ENCODE measurements around the gene WDR33.
A peak's percentile ranks its signal among the peaks of the same experiment; 100 is the strongest.

The WDR33 gene

GRCh38 chr2:127857265-127857808, 46.4 kb upstream of the WDR33 start:
- H3K4me3 ChIP-seq (ENCODE audit: low read depth in 1 of 2, low read length in 2 of 2), result peak overlapping the region; percentile 48 to 79; a peak in 3 of 4 replicates
- ATAC-seq (ENCODE audit: insufficient read depth, low read depth) (peak; percentile 44), DNase-seq (peak; percentile 54)
- no peak for TF ChIP-seq EZH2 (IDR thresholded peaks at IDR 0.05; ENCODE audit: borderline replicate concordance, low read depth, low read length, severe bottlenecking)
- TF ChIP-seq, protein P1, sequence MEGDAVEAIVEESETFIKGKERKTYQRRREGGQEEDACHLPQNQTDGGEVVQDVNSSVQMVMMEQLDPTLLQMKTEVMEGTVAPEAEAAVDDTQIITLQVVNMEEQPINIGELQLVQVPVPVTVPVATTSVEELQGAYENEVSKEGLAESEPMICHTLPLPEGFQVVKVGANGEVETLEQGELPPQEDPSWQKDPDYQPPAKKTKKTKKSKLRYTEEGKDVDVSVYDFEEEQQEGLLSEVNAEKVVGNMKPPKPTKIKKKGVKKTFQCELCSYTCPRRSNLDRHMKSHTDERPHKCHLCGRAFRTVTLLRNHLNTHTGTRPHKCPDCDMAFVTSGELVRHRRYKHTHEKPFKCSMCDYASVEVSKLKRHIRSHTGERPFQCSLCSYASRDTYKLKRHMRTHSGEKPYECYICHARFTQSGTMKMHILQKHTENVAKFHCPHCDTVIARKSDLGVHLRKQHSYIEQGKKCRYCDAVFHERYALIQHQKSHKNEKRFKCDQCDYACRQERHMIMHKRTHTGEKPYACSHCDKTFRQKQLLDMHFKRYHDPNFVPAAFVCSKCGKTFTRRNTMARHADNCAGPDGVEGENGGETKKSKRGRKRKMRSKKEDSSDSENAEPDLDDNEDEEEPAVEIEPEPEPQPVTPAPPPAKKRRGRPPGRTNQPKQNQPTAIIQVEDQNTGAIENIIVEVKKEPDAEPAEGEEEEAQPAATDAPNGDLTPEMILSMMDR (IDR thresholded peaks at IDR 0.05; ENCODE audit: borderline replicate concordance, extremely low read depth, low read length, poor library complexity, severe bottlenecking), result no peak
- H2AFZ ChIP-seq (ENCODE audit: low read depth, low read length), result peak overlapping the region; percentile 82
- peaks cover 60% of the 10 kb centered on the region for H3K79me2 ChIP-seq (ENCODE audit: insufficient read depth, low read length)
- H3K9me3 ChIP-seq (ENCODE audit: insufficient read depth, low read length, severe bottlenecking), result no peaks in the 10 kb centered on the region
- peaks cover 42% of the 10 kb centered on the region for H4K20me1 ChIP-seq (ENCODE audit: insufficient read depth, low read length)
- peaks cover 49% of the 10 kb centered on the region for H3K4me1 ChIP-seq (ENCODE audit: insufficient read depth, low read length)
- H3K9ac ChIP-seq (ENCODE audit: low read depth, low read length), result peak overlapping the region; percentile 75
- no peaks in the 10 kb centered on the region for H3K27me3 ChIP-seq (ENCODE audit: insufficient read depth, low read length, poor library complexity)
- H3K36me3 ChIP-seq (ENCODE audit: insufficient read depth, low read length), result peaks cover 28% of the 10 kb centered on the region
- peak overlapping the region; percentile 89 for H3K4me2 ChIP-seq (ENCODE audit: insufficient read depth, low read length)
- peak overlapping the region; percentile 88 for H3K27ac ChIP-seq (ENCODE audit: low read length)

GRCh38 chr2:127853671-127854070, 42.7 kb upstream of the WDR33 start:
- Histone ChIP-seq H3K9me3 (ENCODE audit: insufficient read depth, low read length, severe bottlenecking) (no peaks in the 10 kb centered on the region), H3K9ac (ENCODE audit: low read depth, low read length) (no peak overlapping the region), H3K27ac (ENCODE audit: low read length) (no peak overlapping the region), H3K36me3 (ENCODE audit: insufficient read depth, low read length) (peaks cover 65% of the 10 kb centered on the region), H2AFZ (ENCODE audit: low read depth, low read length) (no peak overlapping the region), H3K79me2 (ENCODE audit: insufficient read depth, low read length) (peaks cover 95% of the 10 kb centered on the region), H4K20me1 (ENCODE audit: insufficient read depth, low read length) (peaks cover 69% of the 10 kb centered on the region), H3K4me1 (ENCODE audit: insufficient read depth, low read length) (peaks cover 46% of the 10 kb centered on the region), H3K4me3 (ENCODE audit: low read depth in 1 of 2, low read length in 2 of 2) (0 out of 4 replicates have a peak overlapping the region, but pooled peaks of 1 of the 2 experiments have one; percentile 5), H3K27me3 (ENCODE audit: insufficient read depth, low read length, poor library complexity) (no peaks in the 10 kb centered on the region), H3K4me2 (ENCODE audit: insufficient read depth, low read length) (peak overlapping the region; percentile 44; the same call in 1 of the 2 replicates)
- DNase-seq, result no peak
- no peak for ATAC-seq (ENCODE audit: insufficient read depth, low read depth)
- TF ChIP-seq EZH2 (IDR thresholded peaks at IDR 0.05; ENCODE audit: borderline replicate concordance, low read depth, low read length, severe bottlenecking), result no peak
- TF ChIP-seq, protein P1 (IDR thresholded peaks at IDR 0.05; ENCODE audit: borderline replicate concordance, extremely low read depth, low read length, poor library complexity, severe bottlenecking), result no peak

DNA sequence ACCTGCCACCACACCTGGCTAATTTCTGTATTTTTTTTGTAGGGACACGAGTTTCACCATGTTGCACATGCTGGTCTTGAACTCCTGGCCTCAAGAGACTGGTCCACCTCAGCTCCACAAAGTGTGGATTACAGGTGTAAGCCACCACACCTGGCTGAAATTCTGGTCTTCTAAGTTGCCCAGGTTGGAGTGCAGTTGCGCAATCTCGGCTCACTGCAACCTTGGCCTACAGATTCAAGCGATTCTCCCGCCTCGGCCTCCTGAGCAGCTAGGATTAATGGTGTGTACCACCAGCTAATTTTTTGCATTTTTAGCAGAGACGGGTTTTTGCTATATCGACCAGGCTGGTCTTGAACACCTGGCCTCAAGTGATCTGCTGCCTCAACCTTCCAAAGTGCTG, 41.4 kb upstream of the WDR33 start:
- Histone ChIP-seq H2AFZ (ENCODE audit: low read depth, low read length) (no peak overlapping the region), H3K4me1 (ENCODE audit: insufficient read depth, low read length) (peaks cover 40% of the 10 kb centered on the region), H4K20me1 (ENCODE audit: insufficient read depth, low read length) (peaks cover 69% of the 10 kb centered on the region), H3K27ac (ENCODE audit: low read length) (no peak overlapping the region), H3K36me3 (ENCODE audit: insufficient read depth, low read length) (peaks cover 78% of the 10 kb centered on the region), H3K79me2 (ENCODE audit: insufficient read depth, low read length) (peaks cover 90% of the 10 kb centered on the region), H3K9me3 (ENCODE audit: insufficient read depth, low read length, severe bottlenecking) (no peaks in the 10 kb centered on the region), H3K9ac (ENCODE audit: low read depth, low read length) (no peak overlapping the region), H3K27me3 (ENCODE audit: insufficient read depth, low read length, poor library complexity) (no peaks in the 10 kb centered on the region), H3K4me3 (ENCODE audit: low read depth in 1 of 2, low read length in 2 of 2) (no peak overlapping the region), H3K4me2 (ENCODE audit: insufficient read depth, low read length) (no peak overlapping the region)
- TF ChIP-seq, protein P1 (IDR thresholded peaks at IDR 0.05; ENCODE audit: borderline replicate concordance, extremely low read depth, low read length, poor library complexity, severe bottlenecking), result no peak
- TF ChIP-seq EZH2 (IDR thresholded peaks at IDR 0.05; ENCODE audit: borderline replicate concordance, low read depth, low read length, severe bottlenecking), result no peak
- DNase-seq (no peak), ATAC-seq (ENCODE audit: insufficient read depth, low read depth) (no peak)

Measured in DND-41 (cell line).